GM23248 (cell line): ENCODE data around the gene ZCCHC4.

ENCODE experiments used
- EZH2 ChIP-seq: fragments of 200-600 bp; sonication (generic); IDR thresholded peaks from 2 replicates; pipeline ENCODE4 v1.6.1; 2018; ENCODE audit warnings: antibody characterized with exemption, mild to moderate bottlenecking; ENCODE audit not compliant: insufficient read depth, poor library complexity, severe bottlenecking
- EZH2phosphoT487 ChIP-seq: fragments of 200-600 bp; sonication (generic); IDR thresholded peaks from 2 replicates; pipeline ENCODE4 v1.6.1; 2018; ENCODE audit warnings: antibody characterized with exemption, moderate library complexity, mild to moderate bottlenecking, low read depth; ENCODE audit not compliant: insufficient read depth

DNA sequence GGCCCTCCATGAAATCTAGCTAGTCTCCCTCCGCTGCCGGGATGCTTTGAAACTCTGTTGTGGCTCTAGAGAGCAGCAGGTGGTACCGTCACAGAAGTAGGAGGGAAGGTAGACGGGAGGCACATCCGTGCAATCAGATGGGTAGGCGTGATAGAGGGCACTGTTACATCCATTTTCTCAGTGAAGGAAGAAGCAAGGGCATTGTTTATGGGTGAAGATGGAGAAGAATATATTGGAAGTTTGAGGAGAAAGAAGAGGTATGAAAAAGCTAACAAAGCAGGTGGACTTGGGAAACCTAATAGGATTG is 65.8 kb downstream of the ZCCHC4 start:
- TF ChIP-seq EZH2 = no peak
- TF ChIP-seq EZH2phosphoT487 = no peak
